Large intestine (tissue), 3 donors: ENCODE measurements around the gene CCNG2. TPM values are rescaled to one million over a fixed set of nuclear protein-coding genes. Genes with fewer than 3 reads are reported as not detected.

ENCODE experiments used
- DNase-seq, 2 donors: peaks; one replicate each; pipeline versions ENCODE4 v3.0.0 to v3.0.0-alpha.2; 2013
- H3K27ac ChIP-seq: one replicate; pipeline ENCODE4 v1.5.1; 2013; ENCODE audit warnings: low read length
- H3K27me3 ChIP-seq: 2 replicates; pipeline ENCODE4 v1.6.1; 2013; ENCODE audit warnings: low read length; ENCODE audit not compliant: control insufficient read depth, insufficient read depth
- H3K36me3 ChIP-seq: 2 replicates; pipeline ENCODE4 v1.6.1; 2013; ENCODE audit warnings: low read length; ENCODE audit not compliant: control insufficient read depth, insufficient read depth
- H3K4me1 ChIP-seq: one replicate; pipeline ENCODE4 v1.6.1; 2013; ENCODE audit warnings: low read length; ENCODE audit not compliant: control insufficient read depth, insufficient read depth
- H3K4me3 ChIP-seq: one replicate; pipeline ENCODE4 v1.5.1; 2013; ENCODE audit warnings: low read length
- H3K9me3 ChIP-seq: one replicate; pipeline ENCODE4 v1.6.1; 2013; ENCODE audit warnings: mild to moderate bottlenecking, low read depth, low read length, moderate library complexity; ENCODE audit not compliant: control insufficient read depth
- WGBS: methylation state at CpG from one replicate; pipeline ENCODE4 v1.1.5; 2013; ENCODE audit warnings: low lambda C conversion rate; ENCODE audit not compliant: insufficient coverage; 5-methylcytosine and 5-hydroxymethylcytosine counted together
- polyA plus RNA-seq: library from polyadenylated mRNA; unstranded; fragments of 120-200 nt; gene quantifications from one replicate; pipeline ENCODE4 v1.2.1, GENCODE V29; 2013

The CCNG2 gene
- polyA plus RNA-seq, 1 donor: 154 TPM

GRCh38 chr4:77146186-77147078 lies 10.6 kb upstream of the CCNG2 start:
- Histone ChIP-seq H3K4me1 (peaks cover 34% of the 10 kb centered on the region), H3K9me3 (no peaks in the 10 kb centered on the region), H3K27me3 (no peaks in the 10 kb centered on the region), H3K4me3 (no peak overlapping the region), H3K36me3 (no peaks in the 10 kb centered on the region), H3K27ac (peak overlapping the region; percentile 75)
- peak in 1 of 2 donors; percentile 54 for DNase-seq
- WGBS: 20% methylated on average over 1 of the region's 3 CpGs

DNA sequence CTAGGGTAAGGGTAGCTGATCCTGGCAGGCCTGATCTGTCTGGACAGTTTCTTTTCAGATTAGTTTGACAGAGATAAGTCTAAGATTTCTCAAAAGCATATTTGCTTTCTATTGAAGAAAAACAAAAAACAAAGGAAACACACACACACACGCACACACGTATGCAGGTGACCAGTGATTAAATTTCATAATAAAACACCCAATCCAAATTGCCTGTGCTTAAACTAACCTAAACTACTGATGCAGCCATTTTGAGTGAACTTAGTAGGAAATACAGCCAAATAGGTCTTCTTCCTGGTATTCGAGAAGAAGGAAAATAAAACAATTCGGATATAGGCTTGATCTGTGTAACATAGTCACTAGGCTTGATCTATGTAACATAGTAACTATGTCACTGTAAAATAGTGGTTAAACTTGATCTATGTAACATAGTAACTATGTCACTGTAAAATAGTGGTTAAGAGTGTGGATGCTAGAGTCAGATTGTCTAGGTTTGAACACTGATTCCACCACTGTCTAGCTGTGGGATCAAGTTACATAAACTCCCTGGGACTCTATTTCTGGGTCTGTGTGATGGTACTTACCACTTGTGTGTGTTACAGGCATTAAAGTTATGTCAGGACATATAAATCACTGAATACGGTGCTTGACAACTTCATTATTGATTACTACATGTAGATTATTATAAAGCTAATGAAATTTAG lies 9.8 kb upstream of the CCNG2 start:
- H3K27ac ChIP-seq: peak overlapping the region; percentile 75
- no peaks in the 10 kb centered on the region for H3K27me3 ChIP-seq
- no peaks in the 10 kb centered on the region for H3K9me3 ChIP-seq
- WGBS: 40% methylated on average over 1 of the region's 5 CpGs
- no peak overlapping the region for H3K4me3 ChIP-seq
- H3K4me1 ChIP-seq: peaks cover 35% of the 10 kb centered on the region
- H3K36me3 ChIP-seq: no peaks in the 10 kb centered on the region
- no peak for DNase-seq

GRCh38 chr4:77148078-77148477 lies 8.9 kb upstream of the CCNG2 start:
- peaks cover 39% of the 10 kb centered on the region for H3K4me1 ChIP-seq
- H3K27ac ChIP-seq: peak overlapping the region; percentile 75
- H3K27me3 ChIP-seq: no peaks in the 10 kb centered on the region
- WGBS: no CpG with 5 or more reads among the region's 2 CpGs
- DNase-seq: peak; percentile 72 to 80
- H3K36me3 ChIP-seq: no peaks in the 10 kb centered on the region
- no peaks in the 10 kb centered on the region for H3K9me3 ChIP-seq
- no peak overlapping the region for H3K4me3 ChIP-seq

- Histone ChIP-seq H3K36me3 (no peaks in the 10 kb centered on the region), H3K27me3 (no peaks in the 10 kb centered on the region), H3K4me3 (no peak overlapping the region), H3K4me1 (peaks cover 49% of the 10 kb centered on the region), H3K27ac (no peak overlapping the region), H3K9me3 (no peaks in the 10 kb centered on the region)
- no CpG with 5 or more reads among the region's 1 CpG for WGBS
- DNase-seq: no peak
Measured at GRCh38 chr4:77149789-77150188, 7.2 kb upstream of the CCNG2 start.

DNA sequence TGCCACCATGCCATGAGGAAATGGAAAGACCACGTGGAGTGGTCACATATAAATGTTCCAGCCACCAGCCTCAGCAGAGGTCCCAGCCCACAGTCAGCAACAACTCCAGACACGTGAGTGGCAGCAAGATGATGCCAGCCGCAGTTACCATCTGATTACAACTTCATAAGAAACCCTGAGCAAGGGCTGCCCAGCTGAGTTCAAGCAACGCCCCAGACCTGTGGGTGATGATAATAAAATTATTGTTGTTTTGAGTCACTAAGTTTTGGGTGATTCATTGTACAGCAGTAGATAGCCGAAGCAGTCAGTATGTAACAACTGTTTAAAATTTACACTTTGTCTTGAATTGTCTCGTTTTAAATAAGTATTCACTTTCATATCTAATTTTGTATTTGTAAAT lies 5.8 kb upstream of the CCNG2 start:
- Histone ChIP-seq H3K4me3 (no peak overlapping the region), H3K27ac (no peak overlapping the region), H3K27me3 (no peaks in the 10 kb centered on the region), H3K4me1 (peaks cover 49% of the 10 kb centered on the region), H3K36me3 (no peaks in the 10 kb centered on the region), H3K9me3 (no peaks in the 10 kb centered on the region)
- no peak for DNase-seq
- WGBS: 100% methylated on average over 2 of the region's 6 CpGs

DNA sequence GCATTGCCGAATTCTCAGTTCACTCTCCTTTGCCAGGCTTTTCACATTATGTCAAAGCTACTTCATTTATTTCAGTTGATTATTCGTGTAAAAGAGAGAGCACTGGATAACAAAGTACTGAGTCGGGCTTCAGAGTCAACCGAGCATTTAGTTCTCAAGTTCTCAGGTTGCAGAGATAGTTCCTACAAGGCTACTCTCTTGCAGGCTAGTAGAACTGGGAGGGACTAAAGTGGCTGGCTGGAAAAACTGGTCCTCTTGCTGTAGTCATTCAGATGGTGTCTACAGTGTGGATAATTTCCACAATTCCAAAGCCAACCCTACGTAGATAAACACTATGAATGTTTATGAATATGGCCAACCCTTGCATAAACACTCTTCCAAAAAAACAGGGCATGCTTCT lies 4.6 kb upstream of the CCNG2 start:
- H3K27ac ChIP-seq: peak overlapping the region; percentile 96

GRCh38 chr4:77153006-77153405 lies 4.0 kb upstream of the CCNG2 start:
- no peak overlapping the region for H3K4me3 ChIP-seq
- H3K36me3 ChIP-seq: no peaks in the 10 kb centered on the region
- H3K27me3 ChIP-seq: no peaks in the 10 kb centered on the region
- peak; percentile 38 to 60 for DNase-seq
- no peaks in the 10 kb centered on the region for H3K9me3 ChIP-seq
- H3K4me1 ChIP-seq: peaks cover 36% of the 10 kb centered on the region
- no CpG with 5 or more reads among the region's 3 CpGs for WGBS
- peak overlapping the region; percentile 96 for H3K27ac ChIP-seq

More for the DNA sequence above, 4.6 kb upstream of the CCNG2 start:
- Histone ChIP-seq H3K27me3 (no peaks in the 10 kb centered on the region), H3K4me1 (peaks cover 41% of the 10 kb centered on the region), H3K36me3 (no peaks in the 10 kb centered on the region), H3K9me3 (no peaks in the 10 kb centered on the region), H3K4me3 (no peak overlapping the region)
- WGBS: 100% methylated on average over 1 of the region's 5 CpGs
- DNase-seq: no peak

DNA sequence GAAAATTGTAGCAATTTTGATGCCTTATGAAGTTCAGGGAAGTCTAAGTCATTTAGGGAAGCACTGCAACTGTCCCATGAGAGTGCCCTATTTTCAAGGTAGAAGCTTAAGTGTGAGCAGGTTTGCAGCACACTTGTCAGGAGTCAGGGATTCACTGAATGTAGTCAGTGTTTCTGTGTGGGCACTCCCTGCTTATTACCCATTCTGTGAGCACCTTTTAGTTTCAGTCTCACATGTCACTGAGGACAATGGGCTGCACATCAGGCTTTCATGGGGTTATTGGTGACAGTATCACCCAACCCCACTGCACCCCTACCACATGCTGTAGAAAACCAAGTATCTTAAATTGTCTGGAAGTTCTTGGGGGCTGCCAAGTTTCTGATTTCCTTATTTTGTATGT lies 2.9 kb upstream of the CCNG2 start:
- H3K36me3 ChIP-seq: peaks cover 3% of the 10 kb centered on the region
- H3K9me3 ChIP-seq: no peaks in the 10 kb centered on the region
- H3K4me3 ChIP-seq: no peak overlapping the region
- H3K4me1 ChIP-seq: peaks cover 40% of the 10 kb centered on the region
- no peaks in the 10 kb centered on the region for H3K27me3 ChIP-seq
- DNase-seq: peak in 1 of 2 donors; percentile 50
- H3K27ac ChIP-seq: peak overlapping the region; percentile 96

DNA sequence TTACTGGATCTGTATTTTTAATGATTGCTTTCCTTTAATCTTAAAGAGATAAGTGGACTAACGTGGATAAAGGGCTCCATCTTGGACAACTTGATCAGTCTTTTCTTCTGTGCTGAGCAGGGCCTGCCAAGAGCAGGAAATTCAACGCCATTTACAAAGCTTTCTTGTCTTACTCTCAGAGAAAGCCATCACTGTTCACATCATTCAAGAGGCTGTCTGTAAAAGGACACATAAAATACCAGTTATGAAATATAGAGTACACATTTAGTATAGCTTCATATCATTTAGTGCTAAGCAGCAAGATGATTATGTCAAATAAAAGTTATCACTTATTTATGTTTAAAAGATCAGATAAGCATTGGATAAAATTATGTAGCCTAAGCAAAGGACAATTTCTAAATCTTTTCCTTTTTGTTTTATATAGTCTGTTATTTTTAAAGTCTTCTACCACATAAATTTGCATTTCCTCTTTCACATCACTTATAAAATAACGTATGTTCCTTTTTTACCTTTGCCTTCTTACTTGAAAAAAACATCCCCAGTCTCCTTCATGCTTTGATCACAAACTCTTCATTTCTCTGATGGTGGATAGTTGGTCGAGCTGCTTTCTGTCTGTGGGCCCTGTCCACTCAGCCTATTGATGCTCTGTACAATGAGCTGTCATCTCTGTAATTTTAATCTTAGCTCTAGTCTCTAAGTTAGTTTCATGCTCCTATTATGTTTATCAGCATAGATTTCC lies 2.1 kb upstream of the CCNG2 start:
- Histone ChIP-seq H3K9me3 (no peaks in the 10 kb centered on the region), H3K27ac (peak overlapping the region; percentile 96), H3K4me1 (peaks cover 40% of the 10 kb centered on the region), H3K4me3 (no peak overlapping the region), H3K36me3 (peaks cover 9% of the 10 kb centered on the region), H3K27me3 (no peaks in the 10 kb centered on the region)
- no peak for DNase-seq
- WGBS: 36% methylated on average over 2 of the region's 4 CpGs
